ENCODE results near the gene SMAD5.

SMAD5 gene

DNA sequence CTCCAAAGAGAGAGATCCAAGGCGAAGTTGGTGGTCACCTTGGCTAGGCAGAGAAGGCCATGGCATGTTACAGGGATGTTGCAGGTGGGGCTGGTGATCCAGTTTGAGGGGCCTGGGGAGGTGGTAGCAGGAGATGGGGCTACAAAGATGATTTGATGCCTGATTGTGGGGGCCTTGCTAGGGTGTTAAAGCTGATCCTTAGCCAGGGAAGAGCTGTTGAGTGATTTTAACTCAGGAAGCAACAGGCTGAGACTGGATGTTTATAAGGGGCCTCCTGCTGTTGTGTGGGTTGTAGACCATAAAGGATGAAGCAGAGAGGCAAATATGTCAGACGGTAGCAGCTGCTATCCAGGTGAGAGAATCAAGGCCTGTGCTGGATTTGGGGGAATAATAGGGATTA, 19.0 kb upstream of the SMAD5 start:
- TF ChIP-seq, protein P1, sequence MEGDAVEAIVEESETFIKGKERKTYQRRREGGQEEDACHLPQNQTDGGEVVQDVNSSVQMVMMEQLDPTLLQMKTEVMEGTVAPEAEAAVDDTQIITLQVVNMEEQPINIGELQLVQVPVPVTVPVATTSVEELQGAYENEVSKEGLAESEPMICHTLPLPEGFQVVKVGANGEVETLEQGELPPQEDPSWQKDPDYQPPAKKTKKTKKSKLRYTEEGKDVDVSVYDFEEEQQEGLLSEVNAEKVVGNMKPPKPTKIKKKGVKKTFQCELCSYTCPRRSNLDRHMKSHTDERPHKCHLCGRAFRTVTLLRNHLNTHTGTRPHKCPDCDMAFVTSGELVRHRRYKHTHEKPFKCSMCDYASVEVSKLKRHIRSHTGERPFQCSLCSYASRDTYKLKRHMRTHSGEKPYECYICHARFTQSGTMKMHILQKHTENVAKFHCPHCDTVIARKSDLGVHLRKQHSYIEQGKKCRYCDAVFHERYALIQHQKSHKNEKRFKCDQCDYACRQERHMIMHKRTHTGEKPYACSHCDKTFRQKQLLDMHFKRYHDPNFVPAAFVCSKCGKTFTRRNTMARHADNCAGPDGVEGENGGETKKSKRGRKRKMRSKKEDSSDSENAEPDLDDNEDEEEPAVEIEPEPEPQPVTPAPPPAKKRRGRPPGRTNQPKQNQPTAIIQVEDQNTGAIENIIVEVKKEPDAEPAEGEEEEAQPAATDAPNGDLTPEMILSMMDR (IDR thresholded peaks at IDR 0.05; ENCODE audit: extremely low read depth, insufficient read depth, missing control alignments): no peak
- in situ Hi-C loops (cut with MboI; ENCODE audit: low pct_unique_long_range_greater_than_20kb, low sequenced_read_pairs, unreplicated experiment): no loop called here
- no peak for DNase-seq (ENCODE audit: low spot score)

DNA sequence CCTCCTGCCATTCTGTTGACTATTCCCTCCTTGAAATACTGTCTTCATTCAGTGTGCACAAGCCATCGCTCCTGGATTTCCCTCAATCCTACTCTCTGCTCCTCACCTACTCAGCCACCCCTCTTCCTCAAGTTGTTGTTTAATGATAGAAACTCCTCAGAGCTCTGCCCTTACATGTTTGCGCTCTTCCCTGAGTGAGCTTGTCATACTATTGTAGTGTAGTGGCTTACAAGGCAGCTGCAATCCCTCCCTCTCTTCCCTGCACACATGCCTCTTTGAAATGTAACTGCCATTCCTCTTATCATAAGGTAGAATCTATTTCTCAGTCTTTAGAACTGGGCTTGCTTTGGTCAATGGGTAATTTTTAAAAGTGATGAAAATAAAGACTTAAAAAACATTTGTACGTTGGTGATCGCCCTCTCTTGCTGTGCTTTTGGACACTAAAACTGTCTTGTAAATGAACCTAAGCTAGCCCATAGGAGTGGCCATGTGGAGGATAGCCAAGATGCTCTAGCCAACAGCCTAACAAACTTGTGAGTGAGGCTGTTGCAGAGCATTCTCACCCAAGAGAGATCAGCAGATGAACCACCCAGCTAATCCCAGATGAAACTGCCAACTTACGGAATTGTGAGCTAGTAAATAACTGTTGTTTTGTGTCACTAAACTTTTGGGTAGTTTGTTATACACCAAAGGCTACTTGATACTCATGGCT, 18.1 kb upstream of the SMAD5 start:
- no peak for DNase-seq (ENCODE audit: low spot score)
- TF ChIP-seq, protein P1 (IDR thresholded peaks at IDR 0.05; ENCODE audit: extremely low read depth, insufficient read depth, missing control alignments): no peak
- in situ Hi-C loops (cut with MboI; ENCODE audit: low pct_unique_long_range_greater_than_20kb, low sequenced_read_pairs, unreplicated experiment): no loop called here

DNA sequence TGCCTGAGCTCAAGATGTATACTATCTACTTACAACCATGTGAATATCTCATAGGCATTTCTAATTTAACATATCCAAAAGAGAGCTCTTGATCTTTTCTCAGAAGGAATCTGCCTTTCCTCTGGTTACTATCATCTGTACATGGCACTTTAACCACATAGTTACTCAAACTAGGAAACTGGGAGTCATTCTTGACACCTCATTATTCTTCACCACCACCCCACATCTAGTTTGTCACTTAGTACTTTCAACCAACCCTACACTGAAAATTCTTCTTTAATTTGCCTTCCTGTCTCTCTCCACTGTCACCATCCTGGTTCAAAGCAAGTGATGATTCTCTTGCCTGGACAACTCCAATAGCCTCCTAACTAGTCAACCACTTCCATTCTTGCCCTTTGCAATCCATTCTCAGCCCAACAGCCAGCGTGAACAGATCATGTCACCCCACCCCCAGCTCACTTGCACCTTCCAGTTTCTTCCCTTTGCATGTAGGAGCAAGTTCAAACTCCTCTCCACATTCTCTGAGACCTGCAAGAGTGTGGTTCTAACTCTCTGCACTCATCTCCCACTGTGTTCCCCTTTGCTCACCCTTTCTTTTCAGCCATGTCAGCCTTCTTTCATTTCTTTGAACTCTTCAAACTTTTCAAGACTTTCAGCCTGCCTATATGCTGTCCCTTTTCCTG, 17.3 kb upstream of the SMAD5 start:
- in situ Hi-C loops (cut with MboI; ENCODE audit: low pct_unique_long_range_greater_than_20kb, low sequenced_read_pairs, unreplicated experiment): no loop called here
- DNase-seq (ENCODE audit: low spot score): no peak
- TF ChIP-seq, protein P1 (IDR thresholded peaks at IDR 0.05; ENCODE audit: extremely low read depth, insufficient read depth, missing control alignments): no peak

DNA sequence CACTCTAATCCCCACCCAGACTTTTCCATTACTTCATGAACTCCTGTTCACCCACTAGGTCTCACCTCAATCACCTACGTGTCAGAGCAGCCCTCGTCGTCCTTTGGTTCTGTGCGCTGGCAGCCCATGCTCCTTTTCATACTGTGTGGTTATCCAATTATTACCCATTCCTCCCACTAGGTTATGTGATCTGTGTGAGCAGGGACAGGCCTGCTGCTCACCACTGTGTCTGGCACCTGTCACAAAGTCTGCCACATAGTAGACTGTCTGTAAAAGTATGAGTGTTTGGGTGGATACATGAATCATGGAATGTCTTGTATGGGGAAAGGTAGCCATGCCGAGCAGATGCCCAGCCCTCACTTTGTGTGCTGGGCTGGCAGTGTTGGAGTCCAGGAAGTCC, 12.1 kb upstream of the SMAD5 start:
- DNase-seq (ENCODE audit: low spot score): no peak
- in situ Hi-C loops (cut with MboI; ENCODE audit: low pct_unique_long_range_greater_than_20kb, low sequenced_read_pairs, unreplicated experiment): no loop called here
- TF ChIP-seq, protein P1 (IDR thresholded peaks at IDR 0.05; ENCODE audit: extremely low read depth, insufficient read depth, missing control alignments): no peak

DNA sequence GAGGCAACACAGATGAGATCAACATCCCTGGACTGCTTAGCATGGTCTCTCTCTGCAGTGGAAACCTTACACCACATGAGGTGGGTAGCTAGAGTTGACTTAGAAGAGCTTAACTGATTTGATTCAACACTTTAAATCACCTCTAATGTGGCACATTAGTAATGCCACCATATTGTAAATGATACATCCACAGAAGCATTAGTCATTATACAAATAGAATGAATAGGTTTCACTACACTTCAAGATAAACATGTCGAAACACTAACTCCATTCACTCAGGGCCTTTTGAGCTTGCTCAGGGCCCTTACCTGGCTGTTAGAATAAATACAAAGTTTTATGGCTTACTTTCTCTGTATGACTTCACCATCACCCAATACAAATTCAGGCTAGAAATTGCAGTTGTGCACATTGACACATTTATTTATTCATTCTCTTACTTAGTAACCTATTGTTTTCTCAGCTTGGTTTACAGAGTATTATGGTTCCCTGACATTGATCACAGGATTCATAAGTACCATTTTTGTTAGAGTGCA, 9.3 kb upstream of the SMAD5 start:
- in situ Hi-C loops (cut with MboI; ENCODE audit: low pct_unique_long_range_greater_than_20kb, low sequenced_read_pairs, unreplicated experiment): no loop called here
- TF ChIP-seq, protein P1 (IDR thresholded peaks at IDR 0.05; ENCODE audit: extremely low read depth, insufficient read depth, missing control alignments): no peak
- DNase-seq (ENCODE audit: low spot score): no peak

DNA sequence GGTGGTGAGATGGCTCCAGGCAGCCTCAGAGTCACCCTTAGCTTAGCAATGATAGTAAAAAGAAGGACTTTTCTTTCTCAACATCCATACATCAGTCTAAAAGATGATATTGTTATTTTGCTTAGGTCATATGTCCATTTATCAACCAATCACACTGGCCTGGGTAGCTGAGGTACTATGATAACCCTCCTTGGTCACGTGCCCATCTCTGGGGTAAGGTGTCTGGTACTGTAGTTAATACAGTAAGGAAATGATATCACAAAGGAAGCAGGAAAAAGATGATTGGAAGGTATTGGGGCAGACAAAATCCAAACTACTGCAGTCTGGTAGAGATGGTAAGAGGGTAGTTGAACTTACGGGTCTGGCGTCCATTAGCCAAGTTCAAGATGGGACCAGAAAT, 5.1 kb upstream of the SMAD5 start:
- TF ChIP-seq, protein P1 (IDR thresholded peaks at IDR 0.05; ENCODE audit: extremely low read depth, insufficient read depth, missing control alignments): no peak
- DNase-seq (ENCODE audit: low spot score): no peak
- in situ Hi-C loops (cut with MboI; ENCODE audit: low pct_unique_long_range_greater_than_20kb, low sequenced_read_pairs, unreplicated experiment): no loop called here

Measured in GM13977 (cell line).